Epidermal melanocyte (primary cell): ENCODE results near the gene MYO1D.
A peak's percentile ranks its signal among the peaks of the same experiment; 100 is the strongest.
"Not testable (repeated sequence)": the region's sequence is repeated elsewhere in the genome, so short reads cannot be mapped to it uniquely, and the experiment has no call there.

ENCODE experiments used
- DNase-seq: peaks from one replicate; pipeline ENCODE4 v3.0.0; 2011; ENCODE audit warnings: low spot score; ENCODE audit not compliant: insufficient read length

The MYO1D gene

GRCh38 chr17:32896647-32897258, 19.8 kb upstream of the MYO1D start:
- DNase-seq: no peak

GRCh38 chr17:32894245-32894644, 17.3 kb upstream of the MYO1D start:
- no peak for DNase-seq

DNA sequence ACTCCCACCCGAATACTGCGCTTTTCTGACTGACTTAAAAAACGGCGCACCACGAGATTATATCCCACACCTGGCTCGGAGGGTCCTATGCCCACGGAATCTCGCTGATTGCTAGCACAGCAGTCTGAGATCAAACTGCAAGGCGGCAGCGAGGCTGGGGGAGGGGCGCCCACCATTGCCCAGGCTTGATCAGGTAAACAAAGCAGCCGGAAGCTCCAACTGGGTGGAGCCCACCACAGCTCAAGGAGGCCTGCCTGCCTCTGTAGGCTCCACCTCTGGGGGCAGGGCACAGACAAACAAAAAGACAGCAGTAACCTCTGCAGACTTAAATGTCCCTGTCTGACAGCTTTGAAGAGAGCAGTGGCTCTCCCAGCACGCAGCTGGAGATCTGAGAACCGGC, 10.5 kb upstream of the MYO1D start:
- not testable (repeated sequence) for DNase-seq

- not testable (repeated sequence) for DNase-seq
Observed at GRCh38 chr17:32886951-32887350, 10.0 kb upstream of the MYO1D start.

DNA sequence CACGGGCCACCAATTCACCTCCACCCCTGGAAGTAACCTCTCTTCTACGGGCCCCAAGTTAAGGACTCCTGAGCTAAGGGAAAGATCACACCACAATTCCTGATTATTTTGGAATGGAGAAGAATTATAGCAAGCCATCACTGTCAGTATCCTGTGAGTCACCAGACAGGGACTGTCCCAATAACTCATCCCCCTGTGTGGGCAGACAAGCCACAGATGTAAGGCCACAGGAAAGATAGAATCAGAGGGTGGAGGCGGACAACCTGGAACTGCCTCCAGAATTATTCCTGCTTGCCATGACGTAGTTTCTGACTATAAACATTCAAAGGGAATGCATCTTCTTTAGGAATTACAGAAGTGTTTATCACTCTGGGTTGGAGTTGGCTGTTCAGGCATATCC, 5.8 kb upstream of the MYO1D start:
- no peak for DNase-seq

DNA sequence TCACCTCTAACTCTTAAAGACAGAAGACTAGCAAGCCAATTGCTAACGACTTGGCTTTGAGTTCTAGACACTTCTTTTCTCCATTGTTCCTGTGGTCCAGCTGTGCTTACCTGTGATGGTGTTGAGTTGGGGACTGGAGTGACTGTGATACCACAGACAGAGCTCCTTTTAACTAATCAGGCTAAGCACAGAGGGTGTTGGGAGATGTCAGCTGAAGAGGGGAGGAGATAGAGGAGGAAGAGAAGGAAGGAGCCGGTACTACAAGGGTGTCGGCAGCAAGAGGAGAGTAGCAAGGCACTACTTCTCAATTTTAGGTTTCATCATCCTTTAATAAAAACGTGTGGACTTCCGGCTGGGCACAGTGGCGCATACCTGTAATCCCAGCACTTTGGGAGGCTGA, 5.1 kb upstream of the MYO1D start:
- DNase-seq: no peak

- no peak for DNase-seq
Observed at GRCh38 chr17:32880671-32881453, 3.9 kb upstream of the MYO1D start.

GRCh38 chr17:32879134-32879533, 2.2 kb upstream of the MYO1D start:
- no peak for DNase-seq

DNA sequence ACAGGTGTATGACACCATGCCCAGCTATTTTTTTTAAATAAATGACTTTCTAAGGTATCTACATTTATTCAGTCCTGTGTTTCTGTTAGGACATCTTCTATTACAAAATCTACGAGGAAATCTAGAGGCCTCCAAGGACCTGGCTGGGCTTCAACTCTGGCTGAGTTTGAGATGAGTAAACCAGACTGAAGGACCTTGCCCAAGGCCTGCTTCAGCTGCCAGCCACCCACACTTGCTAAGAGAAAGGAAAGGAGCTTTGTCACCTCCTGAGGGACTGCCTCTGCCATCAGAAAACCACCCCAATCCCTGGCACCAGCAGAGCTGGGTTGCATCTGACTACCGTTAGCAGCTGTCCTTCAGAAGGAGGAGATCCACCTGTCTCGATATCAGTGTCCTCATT, 1.3 kb upstream of the MYO1D start:
- DNase-seq: no peak

DNA sequence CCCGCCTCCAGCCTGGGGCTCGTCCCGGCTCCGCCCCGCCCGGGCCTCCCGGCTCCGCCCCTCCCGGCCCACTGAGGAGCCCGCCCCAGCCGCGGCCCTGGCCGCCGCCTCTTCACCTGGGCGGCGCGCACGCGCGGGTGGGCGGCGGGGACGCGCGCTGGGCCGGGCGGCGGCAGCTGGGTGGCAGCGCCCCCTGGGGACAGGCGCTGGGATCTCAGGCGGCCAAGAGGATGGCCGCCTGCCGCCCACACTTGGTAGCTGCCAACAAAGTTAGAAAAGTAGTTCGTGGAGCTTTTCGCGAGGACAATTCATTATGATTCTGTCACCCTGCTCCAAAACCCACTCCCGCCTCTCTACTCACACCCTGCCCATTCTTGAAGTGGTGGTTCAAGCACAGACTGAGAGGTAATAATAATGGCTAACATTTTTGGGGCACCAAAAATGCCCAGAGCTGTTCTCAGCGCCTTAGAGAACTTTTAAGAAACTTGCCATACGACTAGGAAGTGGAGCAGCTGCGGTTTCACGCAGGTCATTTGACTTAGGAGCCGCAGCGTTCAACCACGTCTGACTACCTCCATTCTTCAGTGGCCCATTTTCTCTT, 340 bp upstream of the MYO1D start:
- DNase-seq: peak; percentile 55

GRCh38 chr17:32875923-32876416, 954 bp downstream of the MYO1D start:
- no peak for DNase-seq

GRCh38 chr17:32875230-32875917, 1.6 kb downstream of the MYO1D start:
- no peak for DNase-seq

DNA sequence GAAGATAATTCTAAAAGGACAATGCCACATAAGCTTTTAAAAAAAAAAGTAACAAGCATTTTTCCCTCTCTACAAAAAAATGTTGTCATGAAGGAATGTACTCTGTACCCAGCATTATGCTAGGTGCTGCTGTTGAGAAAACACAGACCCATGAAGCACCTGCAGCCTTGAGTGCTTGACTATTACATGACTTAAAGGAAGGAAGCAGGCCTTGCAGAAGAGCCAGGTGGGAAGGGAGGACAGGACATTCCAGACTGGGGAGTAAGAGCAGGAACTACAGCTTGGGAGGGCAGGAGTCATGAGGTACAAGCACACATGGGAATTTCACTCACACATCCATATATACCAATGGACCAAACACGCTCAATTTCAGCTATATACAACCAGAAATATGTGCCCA, 3.8 kb downstream of the MYO1D start:
- no peak for DNase-seq

GRCh38 chr17:32871746-32872145, 5.2 kb downstream of the MYO1D start:
- DNase-seq: no peak

- no peak for DNase-seq
Observed at GRCh38 chr17:32870969-32871368, 6.0 kb downstream of the MYO1D start.

DNA sequence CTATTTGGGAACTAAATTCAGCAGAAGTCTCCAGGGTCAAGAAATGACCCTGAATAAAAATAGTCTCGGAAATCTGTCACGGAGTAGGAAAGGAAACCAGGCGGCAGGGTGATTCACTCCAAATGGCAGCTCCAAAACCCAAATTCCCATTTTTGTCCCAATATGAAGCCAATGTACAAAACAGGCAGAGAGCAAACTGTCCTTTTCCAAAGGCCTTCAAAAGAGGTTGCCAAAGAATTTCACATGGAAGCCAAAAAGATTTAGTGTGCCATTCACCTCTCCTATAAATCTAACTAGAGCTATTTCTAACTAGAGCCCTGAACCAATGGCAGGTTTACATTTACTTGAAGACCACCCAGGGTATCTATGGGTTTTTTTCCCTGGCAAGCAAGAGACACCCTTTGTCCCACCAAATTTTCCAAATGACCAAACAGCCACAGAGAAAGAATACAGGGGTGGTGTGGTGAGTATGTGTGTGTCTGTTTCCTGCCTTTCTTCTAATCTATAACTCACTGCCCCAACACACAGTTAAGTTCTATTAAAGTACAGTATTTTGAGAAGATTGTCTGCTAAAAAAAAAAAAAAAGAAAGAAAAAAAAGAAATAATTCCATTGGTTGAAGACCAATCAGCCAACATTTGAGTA, 6.8 kb downstream of the MYO1D start:
- no peak for DNase-seq

DNA sequence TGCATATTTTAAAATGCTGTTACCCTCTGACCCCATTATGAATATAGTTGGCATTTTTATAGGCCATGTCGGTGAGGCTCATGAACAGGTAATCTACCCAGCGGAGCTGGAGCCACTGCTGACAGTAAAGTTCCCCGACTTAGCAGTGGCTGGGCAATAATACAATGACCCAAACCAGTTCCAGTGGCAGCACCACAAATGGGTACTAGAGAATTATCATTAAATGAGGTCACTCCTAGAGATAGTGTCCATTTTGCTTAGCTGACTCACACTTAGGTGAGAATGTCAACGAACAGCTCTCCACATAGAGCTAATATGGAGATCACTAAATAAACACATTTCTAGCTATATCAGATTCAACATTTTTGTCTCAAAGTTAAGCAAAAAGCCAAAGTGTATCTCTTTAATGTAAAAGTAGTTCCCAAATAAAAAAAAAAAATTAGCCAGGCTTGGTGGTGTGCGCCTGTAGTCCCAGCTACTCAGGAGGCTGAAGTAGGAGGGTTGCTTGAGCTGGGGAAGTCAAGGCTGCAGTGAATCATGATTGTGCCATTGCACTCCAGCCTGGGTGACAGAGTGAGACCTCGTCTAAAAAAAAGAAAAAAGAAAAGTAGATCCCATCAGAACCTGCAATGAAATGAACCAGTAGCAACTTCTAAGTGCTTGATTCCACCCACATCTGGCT, 7.4 kb downstream of the MYO1D start:
- DNase-seq: no peak

DNA sequence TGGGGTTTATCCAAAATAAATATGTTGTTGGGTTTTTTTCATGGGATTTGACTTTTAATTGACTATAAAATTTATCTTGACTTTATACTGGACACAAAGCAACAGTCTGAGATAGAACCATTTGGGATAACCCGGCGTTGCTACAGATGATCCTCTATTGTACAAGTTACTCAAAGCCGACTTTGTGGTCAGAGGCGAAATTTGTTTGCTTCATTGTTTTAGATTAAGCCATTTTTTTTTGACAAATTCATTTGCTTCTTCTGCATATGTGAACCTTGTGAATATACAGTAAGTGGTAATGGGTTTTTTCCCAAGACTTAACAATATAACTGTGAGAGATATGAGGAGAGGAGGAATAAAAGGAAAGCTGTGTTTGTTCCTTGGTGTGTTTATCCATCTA, 11.8 kb downstream of the MYO1D start:
- DNase-seq: no peak

GRCh38 chr17:32863559-32863958, 13.4 kb downstream of the MYO1D start:
- DNase-seq: no peak

GRCh38 chr17:32862940-32863339, 14.0 kb downstream of the MYO1D start:
- DNase-seq: no peak

DNA sequence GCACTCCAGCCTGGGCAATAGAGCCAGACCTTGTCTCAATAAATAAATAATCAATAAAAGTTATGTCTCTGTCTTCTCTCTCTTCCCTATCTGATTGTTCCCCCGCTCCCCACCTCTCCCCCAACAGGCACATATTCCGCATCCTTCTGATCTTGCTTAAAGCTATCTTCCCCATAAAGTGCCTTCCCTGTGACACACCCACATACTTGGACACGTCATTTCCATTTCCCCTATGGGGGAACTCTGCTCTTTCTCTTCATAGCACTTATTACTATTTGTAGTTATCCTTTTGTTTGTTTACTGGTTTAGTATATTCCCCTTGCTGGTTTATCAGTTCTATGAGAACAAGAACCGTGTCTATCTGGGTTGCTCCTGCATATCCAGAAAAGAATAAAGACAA, 14.9 kb downstream of the MYO1D start:
- no peak for DNase-seq
